KOPT-K1 (cell line): ENCODE data around the gene CENPF.

Experiments
- H3K27ac ChIP-seq: fragments of 200-600 bp; sonication (generic); 2 replicates; pipeline ENCODE4 v1.5.1; 2016; ENCODE audit warnings: antibody characterized with exemption, mild to moderate bottlenecking, low read depth, low read length; ENCODE audit not compliant: poor library complexity, severe bottlenecking
- H3K36me3 ChIP-seq: fragments of 200-600 bp; sonication (generic); 2 replicates; pipeline ENCODE4 v1.5.1; 2017; ENCODE audit warnings: antibody characterized with exemption, mild to moderate bottlenecking, low read length, moderate library complexity; ENCODE audit not compliant: insufficient read depth
- H3K9me3 ChIP-seq: fragments of 200-600 bp; sonication (generic); 2 replicates; pipeline ENCODE4 v1.5.1; 2017; ENCODE audit warnings: antibody characterized with exemption, low read length, mild to moderate bottlenecking; ENCODE audit not compliant: insufficient read depth, poor library complexity, severe bottlenecking

CENPF gene

GRCh38 chr1:214683621-214684020 lies 80.6 kb downstream of the CENPF start:
- H3K27ac ChIP-seq, result no peak overlapping the region
- H3K36me3 ChIP-seq, result no peaks in the 10 kb centered on the region
- H3K9me3 ChIP-seq, result no peaks in the 10 kb centered on the region

GRCh38 chr1:214685906-214686305 lies 82.9 kb downstream of the CENPF start:
- no peaks in the 10 kb centered on the region for H3K36me3 ChIP-seq
- no peak overlapping the region for H3K27ac ChIP-seq
- no peaks in the 10 kb centered on the region for H3K9me3 ChIP-seq

GRCh38 chr1:214686497-214686896 lies 83.5 kb downstream of the CENPF start:
- no peaks in the 10 kb centered on the region for H3K36me3 ChIP-seq
- no peaks in the 10 kb centered on the region for H3K9me3 ChIP-seq
- H3K27ac ChIP-seq, result no peak overlapping the region

GRCh38 chr1:214688891-214689290 lies 85.9 kb downstream of the CENPF start:
- no peak overlapping the region for H3K27ac ChIP-seq
- no peaks in the 10 kb centered on the region for H3K9me3 ChIP-seq
- H3K36me3 ChIP-seq, result no peaks in the 10 kb centered on the region

- H3K27ac ChIP-seq, result no peak overlapping the region
- no peaks in the 10 kb centered on the region for H3K9me3 ChIP-seq
- H3K36me3 ChIP-seq, result no peaks in the 10 kb centered on the region
Observed at GRCh38 chr1:214694769-214695168, 91.8 kb downstream of the CENPF start.

GRCh38 chr1:214698559-214698958 lies 95.6 kb downstream of the CENPF start:
- Histone ChIP-seq H3K36me3 (no peaks in the 10 kb centered on the region), H3K27ac (no peak overlapping the region), H3K9me3 (no peaks in the 10 kb centered on the region)

- H3K9me3 ChIP-seq, result no peaks in the 10 kb centered on the region
- H3K36me3 ChIP-seq, result no peaks in the 10 kb centered on the region
- no peak overlapping the region for H3K27ac ChIP-seq
Observed at GRCh38 chr1:214700437-214700836, 97.4 kb downstream of the CENPF start.

GRCh38 chr1:214702556-214702955 lies 99.6 kb downstream of the CENPF start:
- no peaks in the 10 kb centered on the region for H3K36me3 ChIP-seq
- no peaks in the 10 kb centered on the region for H3K9me3 ChIP-seq
- H3K27ac ChIP-seq, result no peak overlapping the region

GRCh38 chr1:214707306-214708087 lies 104.5 kb downstream of the CENPF start:
- no peak overlapping the region for H3K27ac ChIP-seq
- H3K9me3 ChIP-seq, result no peaks in the 10 kb centered on the region
- no peaks in the 10 kb centered on the region for H3K36me3 ChIP-seq

- no peak overlapping the region for H3K27ac ChIP-seq
Observed at GRCh38 chr1:214708321-214708955, 105.4 kb downstream of the CENPF start.

GRCh38 chr1:214709241-214709640 lies 106.2 kb downstream of the CENPF start:
- Histone ChIP-seq H3K27ac (no peak overlapping the region), H3K9me3 (no peaks in the 10 kb centered on the region), H3K36me3 (no peaks in the 10 kb centered on the region)

More at GRCh38 chr1:214708321-214708955, 105.4 kb downstream of the CENPF start:
- no peaks in the 10 kb centered on the region for H3K36me3 ChIP-seq
- no peaks in the 10 kb centered on the region for H3K9me3 ChIP-seq

- Histone ChIP-seq H3K27ac (no peak overlapping the region), H3K36me3 (no peaks in the 10 kb centered on the region), H3K9me3 (no peaks in the 10 kb centered on the region)
Observed at GRCh38 chr1:214712737-214713136, 109.7 kb downstream of the CENPF start.
